Colonic mucosa (tissue), 4 donors: ENCODE results near the gene MACROH2A1. TPM values are rescaled to one million over a fixed set of nuclear protein-coding genes. Genes with fewer than 3 reads are reported as not detected.
A peak's percentile ranks its signal among the peaks of the same experiment; 100 is the strongest.

Experiments
- DNase-seq: peaks from one replicate; pipeline ENCODE4 v3.0.0-alpha.2; 2020
- H3K27ac ChIP-seq: fragments of 200-600 bp; one replicate; pipeline ENCODE4 v1.8.0; 2021
- H3K27me3 ChIP-seq: fragments of 200-600 bp; one replicate; pipeline ENCODE4 v1.8.0; 2021
- H3K36me3 ChIP-seq: fragments of 200-600 bp; one replicate; pipeline ENCODE4 v1.8.0; 2021
- H3K4me1 ChIP-seq: fragments of 200-600 bp; one replicate; pipeline ENCODE4 v1.8.0; 2021; ENCODE audit warnings: mild to moderate bottlenecking
- H3K4me3 ChIP-seq: fragments of 200-600 bp; one replicate; pipeline ENCODE4 v1.8.0; 2021
- H3K9ac ChIP-seq, 2 donors: one replicate each; pipeline ENCODE4 v1.7.0; 2013; ENCODE audit warnings: control low read depth in 2 of 2, low read depth in 2 of 2, low read length in 2 of 2
- H3K9me3 ChIP-seq: fragments of 200-600 bp; one replicate; pipeline ENCODE4 v1.8.0; 2021
- intact Hi-C: fragments of 100-400 bp; cut with DNase I; formaldehyde crosslinking; loops from one replicate; pipeline ENCODE4 v1.14.1; 2022
- total RNA-seq, 2 donors: library from RNA; stranded (reverse); fragmentation: NEBNext Ultra II Directional in 1 of 2; extraction: Animal tissue kit (Norgen Biotek cat#: 25700) in 1 of 2; gene quantifications; one replicate each; pipeline ENCODE4 v1.2.1, GENCODE V29; 2021
- TF ChIP-seq, protein P1 (sequence below): fragments of 200-600 bp; IDR thresholded peaks from one replicate; pipeline ENCODE4 v1.8.0; 2022; ENCODE audit warnings: antibody characterized with exemption, mild to moderate bottlenecking
- donor health status: healthy.
- donor health status: DM: no; HTN: no; CAD: no.
- donor health status: DM: no; HTN: no; CAD: no.

MACROH2A1 gene
- total RNA-seq, 2 donors from 2014 or later, result 191 to 323 TPM

GRCh38 chr5:135360278-135361274, 38.5 kb downstream of the MACROH2A1 start:
- Histone ChIP-seq H3K27me3 (no peaks in the 10 kb centered on the region), H3K36me3 (no peaks in the 10 kb centered on the region), H3K27ac (no peak overlapping the region), H3K9me3 (no peaks in the 10 kb centered on the region), H3K4me3 (no peak overlapping the region), H3K4me1 (peaks cover 8% of the 10 kb centered on the region), H3K9ac (peak overlapping the region in 1 of 2 donors; percentile 19)
- TF ChIP-seq, protein P1, sequence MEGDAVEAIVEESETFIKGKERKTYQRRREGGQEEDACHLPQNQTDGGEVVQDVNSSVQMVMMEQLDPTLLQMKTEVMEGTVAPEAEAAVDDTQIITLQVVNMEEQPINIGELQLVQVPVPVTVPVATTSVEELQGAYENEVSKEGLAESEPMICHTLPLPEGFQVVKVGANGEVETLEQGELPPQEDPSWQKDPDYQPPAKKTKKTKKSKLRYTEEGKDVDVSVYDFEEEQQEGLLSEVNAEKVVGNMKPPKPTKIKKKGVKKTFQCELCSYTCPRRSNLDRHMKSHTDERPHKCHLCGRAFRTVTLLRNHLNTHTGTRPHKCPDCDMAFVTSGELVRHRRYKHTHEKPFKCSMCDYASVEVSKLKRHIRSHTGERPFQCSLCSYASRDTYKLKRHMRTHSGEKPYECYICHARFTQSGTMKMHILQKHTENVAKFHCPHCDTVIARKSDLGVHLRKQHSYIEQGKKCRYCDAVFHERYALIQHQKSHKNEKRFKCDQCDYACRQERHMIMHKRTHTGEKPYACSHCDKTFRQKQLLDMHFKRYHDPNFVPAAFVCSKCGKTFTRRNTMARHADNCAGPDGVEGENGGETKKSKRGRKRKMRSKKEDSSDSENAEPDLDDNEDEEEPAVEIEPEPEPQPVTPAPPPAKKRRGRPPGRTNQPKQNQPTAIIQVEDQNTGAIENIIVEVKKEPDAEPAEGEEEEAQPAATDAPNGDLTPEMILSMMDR, result no peak
- no peak for DNase-seq
- intact Hi-C loops, result no loop called here

GRCh38 chr5:135359374-135360165, 39.5 kb downstream of the MACROH2A1 start:
- intact Hi-C loops, result no loop called here
- TF ChIP-seq, protein P1, result no peak

GRCh38 chr5:135357685-135358084, 41.3 kb downstream of the MACROH2A1 start:
- intact Hi-C loops, result no loop called here
- H3K9me3 ChIP-seq, result no peaks in the 10 kb centered on the region
- H3K36me3 ChIP-seq, result no peaks in the 10 kb centered on the region
- H3K4me3 ChIP-seq, result no peak overlapping the region
- TF ChIP-seq, protein P1, result no peak
- no peak overlapping the region for H3K9ac ChIP-seq
- H3K27me3 ChIP-seq, result no peaks in the 10 kb centered on the region
- H3K4me1 ChIP-seq, result no peaks in the 10 kb centered on the region
- no peak for DNase-seq
- H3K27ac ChIP-seq, result no peak overlapping the region

More at GRCh38 chr5:135359374-135360165, 39.5 kb downstream of the MACROH2A1 start:
- Histone ChIP-seq H3K36me3 (no peaks in the 10 kb centered on the region), H3K27ac (no peak overlapping the region), H3K4me3 (no peak overlapping the region), H3K27me3 (no peaks in the 10 kb centered on the region), H3K9me3 (no peaks in the 10 kb centered on the region), H3K9ac (no peak overlapping the region), H3K4me1 (no peaks in the 10 kb centered on the region)
- DNase-seq, result no peak

DNA sequence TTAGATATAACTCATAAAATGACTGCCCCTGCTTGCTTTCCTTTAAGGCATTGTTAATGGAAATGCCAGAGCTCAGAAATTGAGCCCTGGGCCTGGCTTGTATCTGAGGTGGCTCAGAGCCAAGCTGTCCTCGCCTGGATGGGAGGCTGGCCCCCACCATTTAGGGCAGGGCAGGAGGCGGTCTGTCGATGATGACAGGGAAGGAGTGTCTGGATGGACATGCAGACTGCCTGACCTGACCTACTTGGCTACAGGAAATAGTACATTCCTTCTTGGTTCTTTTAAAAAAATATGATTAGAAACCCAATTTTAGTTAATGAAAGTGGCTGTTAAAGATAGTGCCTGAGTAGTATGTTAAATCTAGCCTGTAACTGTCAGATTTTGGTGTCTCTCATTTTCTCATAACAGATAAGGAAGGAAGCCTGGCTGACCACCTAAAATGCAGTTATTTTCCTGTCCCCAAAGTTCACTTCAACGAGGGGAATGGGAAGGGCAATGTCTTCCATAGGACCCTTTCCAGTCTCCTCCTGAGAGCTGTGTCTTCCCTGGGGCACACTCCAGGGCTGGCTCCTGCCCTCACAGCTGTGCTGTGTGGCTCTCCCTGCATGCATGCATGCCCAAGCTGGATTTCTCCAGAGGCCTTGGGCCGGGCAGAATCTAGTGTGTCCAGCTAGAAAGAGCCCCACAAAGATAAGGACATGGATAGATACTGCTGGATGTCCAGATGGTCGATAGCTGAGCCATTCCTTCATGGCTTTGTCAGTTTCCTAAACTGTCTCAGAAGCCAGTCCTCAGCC, 42.3 kb downstream of the MACROH2A1 start:
- Histone ChIP-seq H3K9ac (no peak overlapping the region), H3K36me3 (no peaks in the 10 kb centered on the region), H3K9me3 (no peaks in the 10 kb centered on the region), H3K27ac (peak overlapping the region; percentile 20), H3K4me1 (no peaks in the 10 kb centered on the region), H3K27me3 (no peaks in the 10 kb centered on the region), H3K4me3 (no peak overlapping the region)
- DNase-seq, result peak; percentile 62
- intact Hi-C loops, result no loop called here
- TF ChIP-seq, protein P1, result no peak

DNA sequence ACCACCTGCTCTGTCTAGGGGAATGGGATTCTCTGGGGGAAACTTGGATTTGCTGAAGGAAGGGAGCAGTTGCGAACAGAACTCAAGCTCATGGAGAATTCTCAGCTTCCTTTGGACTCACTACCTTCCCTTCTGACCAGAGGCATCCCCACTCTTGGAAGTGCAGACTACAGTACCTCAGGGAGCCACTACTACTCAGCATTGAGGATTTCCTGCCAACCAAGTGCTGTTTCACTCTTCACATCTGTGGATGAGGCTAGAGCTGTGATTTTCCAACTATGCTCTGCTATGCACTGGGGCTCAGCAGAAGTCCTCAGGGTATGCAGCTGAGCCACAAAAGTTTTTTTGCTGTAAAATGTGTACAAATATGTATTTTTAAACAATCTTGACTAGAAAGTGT, 43.9 kb downstream of the MACROH2A1 start:
- Histone ChIP-seq H3K27ac (peak overlapping the region; percentile 7), H3K9ac (no peak overlapping the region), H3K27me3 (no peaks in the 10 kb centered on the region), H3K36me3 (no peaks in the 10 kb centered on the region), H3K4me3 (no peak overlapping the region), H3K4me1 (no peaks in the 10 kb centered on the region), H3K9me3 (no peaks in the 10 kb centered on the region)
- TF ChIP-seq, protein P1, result no peak
- no peak for DNase-seq
- intact Hi-C loops, result no loop called here
